Activated CD8-positive, alpha-beta memory T cell treated with anti-CD3 and anti-CD28 coated beads for 4 hours (primary cell): ENCODE measurements around the gene JKAMP.

Experiments
- DNase-seq, 2 donors: peaks; one replicate each; pipeline ENCODE4 v3.0.0-alpha.2; 2020; ENCODE audit warnings: low read depth in 2 of 2

The JKAMP gene

GRCh38 chr14:59481407-59481806 is 2.9 kb upstream of the JKAMP start:
- no peak for DNase-seq

GRCh38 chr14:59481871-59482540 is 2.3 kb upstream of the JKAMP start:
- no peak for DNase-seq

GRCh38 chr14:59482541-59483331 is 1.6 kb upstream of the JKAMP start:
- no peak for DNase-seq

GRCh38 chr14:59483363-59483762 is 954 bp upstream of the JKAMP start:
- no peak for DNase-seq

- no peak for DNase-seq
Measured at GRCh38 chr14:59484639-59485175, 390 bp downstream of the JKAMP start.

- no peak for DNase-seq
Measured at GRCh38 chr14:59490756-59491155, 6.4 kb downstream of the JKAMP start.

GRCh38 chr14:59492384-59492783 is 8.1 kb downstream of the JKAMP start:
- no peak for DNase-seq

- DNase-seq = no peak
Measured at GRCh38 chr14:59500732-59501131, 16.4 kb downstream of the JKAMP start.

- DNase-seq = no peak
Measured at GRCh38 chr14:59503256-59503655, 18.9 kb downstream of the JKAMP start.

GRCh38 chr14:59507063-59507751 is 22.9 kb downstream of the JKAMP start:
- peak in 1 of 2 donors; percentile 15 for DNase-seq

GRCh38 chr14:59507752-59508103 is 23.4 kb downstream of the JKAMP start:
- no peak for DNase-seq

- no peak for DNase-seq
Measured at GRCh38 chr14:59509101-59509500, 24.8 kb downstream of the JKAMP start.

- DNase-seq = no peak
Measured at GRCh38 chr14:59510001-59510400, 25.7 kb downstream of the JKAMP start.

- no peak for DNase-seq
Measured at GRCh38 chr14:59510966-59511365, 26.6 kb downstream of the JKAMP start.

GRCh38 chr14:59511916-59512575 is 27.7 kb downstream of the JKAMP start:
- DNase-seq = no peak

GRCh38 chr14:59520224-59520623 is 35.9 kb downstream of the JKAMP start:
- DNase-seq = no peak

GRCh38 chr14:59529189-59529588 is 44.9 kb downstream of the JKAMP start:
- DNase-seq = no peak

- no peak for DNase-seq
Measured at GRCh38 chr14:59530349-59530748, 46.0 kb downstream of the JKAMP start.

- no peak for DNase-seq
Measured at GRCh38 chr14:59532419-59532818, 48.1 kb downstream of the JKAMP start.

- no peak for DNase-seq
Measured at GRCh38 chr14:59534361-59534987, 50.2 kb downstream of the JKAMP start.

GRCh38 chr14:59537476-59537875 is 53.2 kb downstream of the JKAMP start:
- DNase-seq = no peak

GRCh38 chr14:59538936-59539335 is 54.6 kb downstream of the JKAMP start:
- DNase-seq = no peak
